ENCODE measurements around the gene ACBD4.
A peak's percentile ranks its signal among the peaks of the same experiment; 100 is the strongest.

GRCh38 chr17:45127548-45128300 is 7.8 kb upstream of the ACBD4 start:
- TF ChIP-seq POLR2A (IDR thresholded peaks at IDR 0.05) (no peak), CTCF (IDR thresholded peaks at IDR 0.05 in 8 of 11, conservative IDR thresholded peaks at IDR 0.05 in 3 of 11) (no peak), POLR2AphosphoS5 (IDR thresholded peaks at IDR 0.05) (peak in 2 of 3 donors; percentile 23 to 27)

Data from spleen (tissue), 7 donors.